ENCODE results near the gene IFNK.
"Not testable (repeated sequence)": the region's sequence is repeated elsewhere in the genome, so short reads cannot be mapped to it uniquely, and the experiment has no call there.

IFNK gene

GRCh38 chr9:27524236-27524635 lies at the start of gene IFNK:
IFNK (plus strand) TSS chr9:27524290; CDS start chr9:27524337, 47 bp downstream.
- no peak for DNase-seq (ENCODE audit: low read depth in 2 of 2, low spot score in 1 of 2)

DNA sequence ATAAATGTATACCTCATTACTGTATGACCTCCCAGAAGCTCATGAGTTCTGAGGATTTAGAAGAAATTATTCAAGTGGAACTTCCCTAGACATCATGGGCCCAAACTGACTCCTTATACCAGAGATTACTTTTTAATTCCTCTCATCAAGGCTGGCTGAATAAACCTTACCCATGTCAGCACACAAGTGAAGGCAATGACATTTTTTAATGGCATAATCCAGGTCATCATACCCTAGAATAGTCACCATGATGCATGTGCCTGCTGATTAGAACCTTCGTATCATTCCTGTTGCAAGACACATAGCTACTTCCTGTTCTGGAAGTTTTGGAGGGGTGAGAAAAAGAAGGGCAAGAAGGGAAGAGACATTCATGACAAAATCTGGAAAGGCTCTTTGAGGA lies 49.8 kb upstream of the IFNK start:
- no peak for DNase-seq (ENCODE audit: low read depth in 2 of 2, low spot score in 1 of 2)

DNA sequence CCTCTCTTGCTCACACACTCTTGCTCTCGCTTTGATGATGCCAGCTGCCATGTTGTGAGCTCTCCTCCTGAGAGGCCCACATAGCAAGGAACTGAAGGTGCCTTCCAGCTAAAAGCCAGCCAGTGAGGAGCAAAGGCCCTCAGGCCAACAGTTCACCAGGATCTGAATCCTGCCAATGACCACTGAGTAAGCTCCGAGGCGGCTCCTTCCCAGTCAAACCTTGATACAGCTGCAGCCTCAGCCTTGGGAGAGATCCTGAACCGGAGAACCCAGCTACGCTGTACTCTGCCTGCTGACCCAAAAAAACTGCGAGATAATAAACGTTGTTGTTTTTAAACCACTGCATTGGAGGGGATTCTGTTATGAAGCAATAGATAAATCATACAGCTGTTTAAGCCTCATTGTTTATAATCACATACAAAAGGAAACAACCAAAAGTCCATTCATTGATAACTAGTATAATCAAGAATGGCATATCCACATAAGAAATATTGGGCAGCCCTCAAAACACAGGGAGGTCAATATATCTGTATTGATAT lies 49.0 kb upstream of the IFNK start:
- no peak for DNase-seq (ENCODE audit: low read depth in 2 of 2, low spot score in 1 of 2)

DNA sequence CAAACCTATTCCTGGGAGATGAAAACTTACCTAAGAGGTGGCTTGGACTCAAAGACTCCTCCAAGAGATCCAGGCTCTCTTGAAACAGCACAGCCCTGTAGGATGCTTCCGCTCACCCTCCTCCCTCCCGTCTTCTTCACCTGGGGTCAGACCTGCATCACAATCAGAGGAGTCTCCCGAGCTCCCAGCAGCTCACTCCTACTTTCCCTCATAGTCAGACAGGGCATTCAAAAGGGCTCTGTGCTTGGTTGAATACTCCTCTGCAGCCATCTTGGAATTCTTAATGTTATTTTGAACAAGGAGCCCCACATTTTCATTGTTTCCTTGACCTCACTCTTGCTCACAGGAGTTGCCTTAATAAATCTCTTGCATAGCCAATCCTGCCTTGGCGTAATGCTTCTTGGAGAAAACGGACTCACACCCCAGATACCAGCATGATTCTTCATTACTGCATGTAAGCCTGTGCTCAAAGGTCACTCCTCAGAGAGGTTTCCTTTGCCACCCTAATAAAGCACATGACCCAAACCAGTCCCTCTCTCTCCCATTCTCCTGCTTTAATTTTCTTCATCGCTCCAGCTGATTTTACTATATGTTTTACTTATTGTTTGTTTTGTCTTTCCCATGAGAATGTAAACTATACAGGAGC lies 47.1 kb upstream of the IFNK start:
- no peak for DNase-seq (ENCODE audit: low read depth in 2 of 2, low spot score in 1 of 2)

DNA sequence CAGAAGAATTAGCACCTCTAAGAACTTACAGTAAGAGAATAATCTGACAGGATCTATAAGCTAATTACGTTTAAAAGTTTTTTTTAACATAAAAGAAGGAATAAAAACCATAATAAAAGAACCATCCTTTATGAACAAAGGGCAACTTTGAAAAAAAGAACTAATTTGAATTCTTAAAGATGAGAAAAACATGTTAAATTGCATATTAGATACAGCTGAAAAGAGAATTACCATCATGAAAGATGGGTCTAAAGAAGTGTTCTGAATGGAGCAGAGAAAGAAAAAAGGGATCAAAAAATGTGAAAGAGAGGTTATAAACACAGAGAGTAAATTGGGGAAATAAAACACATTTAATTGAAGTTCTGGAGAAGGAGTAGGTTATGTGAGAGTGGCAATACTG lies 45.8 kb upstream of the IFNK start:
- DNase-seq (ENCODE audit: low read depth in 2 of 2, low spot score in 1 of 2) = no peak

DNA sequence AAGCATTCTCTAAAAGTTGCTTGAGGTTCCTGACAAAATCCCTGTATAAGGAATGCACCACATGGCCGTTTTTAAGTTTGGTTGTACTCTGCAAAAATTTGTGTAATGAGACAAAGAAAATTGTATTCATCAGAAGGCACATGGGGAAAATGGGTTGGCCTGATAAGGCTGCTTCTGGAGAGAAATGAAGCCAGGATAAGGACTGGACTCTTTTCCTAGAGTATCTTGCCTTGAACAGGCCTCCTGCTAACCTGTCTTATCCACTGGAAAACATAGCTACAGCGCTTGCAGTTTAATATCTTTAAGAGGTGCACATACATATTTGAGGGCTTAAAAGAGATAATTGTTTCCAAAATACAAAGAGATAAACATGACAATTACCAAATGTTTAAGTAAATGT lies 41.4 kb upstream of the IFNK start:
- DNase-seq (ENCODE audit: low read depth in 2 of 2, low spot score in 1 of 2) = no peak

- no peak for DNase-seq (ENCODE audit: low read depth in 2 of 2, low spot score in 1 of 2)
These were observed 40.5 kb upstream of the IFNK start for GRCh38 chr9:27483576-27483975.

DNA sequence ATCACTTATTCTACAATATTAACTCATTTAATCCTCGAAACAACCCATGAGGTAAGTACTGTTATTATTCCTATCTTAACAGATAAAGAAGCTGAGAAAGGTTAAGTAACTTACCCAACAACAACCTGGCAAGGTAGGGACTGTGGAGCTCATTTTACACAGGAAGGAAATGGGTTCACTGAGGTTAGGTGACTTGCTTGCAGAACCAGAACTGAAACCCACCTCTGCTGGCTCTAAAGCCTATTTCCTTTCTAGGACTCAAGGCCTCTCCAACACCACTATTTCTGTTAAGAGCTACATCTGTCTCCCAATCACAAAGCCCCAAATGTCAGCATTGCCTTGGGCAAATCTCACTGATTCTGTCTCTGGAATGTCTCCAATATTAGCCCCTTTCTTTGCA lies 38.9 kb upstream of the IFNK start:
- DNase-seq (ENCODE audit: low read depth in 2 of 2, low spot score in 1 of 2) = no peak

GRCh38 chr9:27487128-27487640 lies 36.9 kb upstream of the IFNK start:
- no peak for DNase-seq (ENCODE audit: low read depth in 2 of 2, low spot score in 1 of 2)

DNA sequence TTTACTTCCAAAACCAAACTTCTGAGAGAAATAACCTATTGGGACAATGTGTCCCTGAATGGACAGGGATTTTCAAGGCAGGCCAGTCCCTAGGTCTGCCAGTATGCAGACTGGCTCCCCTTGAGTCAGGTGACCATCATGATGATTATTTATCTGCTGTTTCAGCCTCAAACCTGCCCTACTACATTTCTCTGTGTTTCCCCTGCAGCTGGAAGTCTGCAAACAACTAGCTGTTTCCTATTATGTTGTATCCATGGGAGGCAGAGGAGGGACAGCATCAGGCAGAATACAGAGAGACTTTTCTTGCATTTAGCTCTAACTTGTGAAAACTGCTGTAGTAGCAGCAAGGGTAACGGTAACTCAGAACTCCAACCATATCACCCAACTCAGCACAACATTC lies 36.2 kb upstream of the IFNK start:
- DNase-seq (ENCODE audit: low read depth in 2 of 2, low spot score in 1 of 2) = no peak

- no peak for DNase-seq (ENCODE audit: low read depth in 2 of 2, low spot score in 1 of 2)
These were observed 34.8 kb upstream of the IFNK start for GRCh38 chr9:27489087-27489876.

- DNase-seq (ENCODE audit: low read depth in 2 of 2, low spot score in 1 of 2) = no peak
These were observed 32.9 kb upstream of the IFNK start for GRCh38 chr9:27491154-27491553.

- DNase-seq (ENCODE audit: low read depth in 2 of 2, low spot score in 1 of 2) = no peak
These were observed 28.5 kb upstream of the IFNK start for GRCh38 chr9:27495480-27496134.

DNA sequence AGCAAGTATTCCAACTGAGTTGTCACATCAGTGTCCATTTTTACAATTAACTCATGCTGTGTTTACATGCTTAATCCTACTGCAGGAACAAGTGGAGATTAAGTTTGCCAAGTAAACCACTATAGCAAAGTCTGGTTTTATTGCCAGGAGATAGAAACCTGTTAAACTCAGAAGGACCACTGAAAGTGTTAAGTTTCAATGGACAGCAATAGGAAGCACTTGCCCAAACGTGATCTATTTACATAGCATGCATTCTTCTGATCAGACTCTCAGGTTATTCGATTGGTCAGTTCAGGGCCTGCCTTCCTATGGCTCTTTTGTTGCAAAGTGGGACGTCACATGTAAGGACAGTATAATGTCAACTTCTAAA lies 28.0 kb upstream of the IFNK start:
- no peak for DNase-seq (ENCODE audit: low read depth in 2 of 2, low spot score in 1 of 2)

DNA sequence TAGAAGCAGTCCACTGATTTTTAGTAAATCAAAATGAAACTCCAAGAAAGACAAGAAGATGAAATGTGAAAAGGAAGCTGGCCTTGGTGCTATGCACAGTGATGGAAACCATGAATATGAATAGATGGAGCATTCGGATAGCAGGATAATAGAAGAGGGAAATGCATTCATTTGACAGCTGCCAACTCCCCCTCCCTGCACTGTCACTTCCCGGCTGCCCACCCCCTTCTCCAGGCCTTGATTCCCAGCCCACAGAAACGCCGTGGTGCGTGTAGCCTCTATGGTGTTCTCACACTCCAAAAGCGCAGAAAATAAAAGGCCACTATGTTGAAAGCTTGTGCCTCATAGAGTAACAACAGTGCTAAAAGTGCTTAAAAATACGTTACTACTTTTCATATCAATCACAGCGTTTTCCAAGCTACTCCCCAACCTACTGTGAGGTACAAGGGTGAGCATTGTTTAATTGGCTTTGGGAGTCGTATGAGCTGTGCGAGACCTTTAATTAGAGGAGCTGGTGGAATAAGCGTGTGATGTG lies 26.1 kb upstream of the IFNK start:
- DNase-seq (ENCODE audit: low read depth in 2 of 2, low spot score in 1 of 2) = no peak

DNA sequence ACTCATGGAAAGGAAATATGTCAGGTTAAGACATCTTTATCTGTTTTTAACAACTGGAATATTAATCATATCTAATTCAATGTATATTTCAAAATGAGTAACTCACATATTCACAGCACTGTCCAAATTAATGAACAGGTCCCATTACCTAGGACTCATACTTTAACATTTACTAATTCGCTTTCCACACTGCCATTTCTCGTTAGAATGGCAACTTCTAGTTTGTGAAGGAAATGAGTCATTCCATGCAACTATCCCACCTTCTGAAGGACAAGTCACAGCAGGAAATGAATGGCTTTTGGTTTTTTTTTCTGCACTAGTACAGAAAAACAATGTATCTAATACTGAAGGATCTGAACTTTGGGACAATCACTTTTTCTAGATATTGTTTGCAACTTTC lies 24.6 kb upstream of the IFNK start:
- DNase-seq (ENCODE audit: low read depth in 2 of 2, low spot score in 1 of 2) = no peak

- not testable (repeated sequence) for DNase-seq (ENCODE audit: low read depth in 2 of 2, low spot score in 1 of 2)
These were observed 23.2 kb upstream of the IFNK start for GRCh38 chr9:27500902-27501301.

GRCh38 chr9:27503623-27504022 lies 20.5 kb upstream of the IFNK start:
- no peak for DNase-seq (ENCODE audit: low read depth in 2 of 2, low spot score in 1 of 2)

DNA sequence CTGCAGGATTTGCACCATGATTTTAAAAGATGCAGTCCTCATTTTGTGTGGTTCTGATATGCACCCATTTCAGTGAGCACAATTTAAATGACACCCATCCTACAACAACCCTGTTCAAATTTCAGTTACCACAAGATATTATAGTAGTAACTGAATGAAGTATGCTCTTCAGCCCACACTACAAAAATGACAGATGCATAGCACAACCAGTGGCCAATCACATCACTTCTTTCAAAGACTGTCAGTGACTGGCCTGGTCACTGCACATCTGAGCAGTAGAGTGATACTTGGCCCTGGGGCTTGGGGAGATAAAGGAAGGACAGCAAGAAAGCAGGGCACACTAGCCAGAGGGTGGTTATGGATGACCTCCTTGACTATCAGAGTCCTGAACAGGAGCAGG lies 19.8 kb upstream of the IFNK start:
- DNase-seq (ENCODE audit: low read depth in 2 of 2, low spot score in 1 of 2) = no peak

- DNase-seq (ENCODE audit: low read depth in 2 of 2, low spot score in 1 of 2) = no peak
These were observed 18.3 kb upstream of the IFNK start for GRCh38 chr9:27505744-27506161.

- DNase-seq (ENCODE audit: low read depth in 2 of 2, low spot score in 1 of 2) = no peak
These were observed 17.1 kb upstream of the IFNK start for GRCh38 chr9:27506981-27507380.

DNA sequence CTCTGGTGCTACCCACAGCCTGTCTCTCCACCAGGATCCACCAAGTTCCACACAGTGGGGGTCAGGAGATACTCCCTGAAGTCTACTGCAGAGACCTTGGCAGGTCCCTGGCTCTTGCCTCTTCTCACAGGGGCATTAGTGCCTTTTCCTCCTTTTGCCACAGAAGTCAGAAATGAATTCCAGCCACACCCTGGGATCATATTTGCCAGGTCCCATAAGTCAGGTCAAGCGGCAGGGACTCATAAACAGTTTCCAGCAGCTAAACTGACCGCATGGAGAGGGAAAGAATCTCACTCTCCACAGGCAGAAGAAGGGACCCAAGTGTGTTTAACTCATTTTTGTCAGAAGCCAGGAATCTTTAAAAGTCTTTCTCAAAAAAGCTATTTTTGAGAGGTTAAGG lies 13.3 kb upstream of the IFNK start:
- DNase-seq (ENCODE audit: low read depth in 2 of 2, low spot score in 1 of 2) = no peak

All from stimulated activated CD8-positive, alpha-beta memory T cell treated with anti-CD3 and anti-CD28 coated beads, Interleukin-4, amount 100 ng/mL, for 1 hour (primary cell).